Natural killer cell (primary cell): Measurements from ENCODE around the gene ELK4. TPM values are rescaled to one million over a fixed set of nuclear protein-coding genes. Genes with fewer than 3 reads are reported as not detected.
A peak's percentile ranks its signal among the peaks of the same experiment; 100 is the strongest.

Experiments used
- ATAC-seq, 3 donors: fragments of 150-1000 bp in 2 of 3; fragments of 200-7000 bp in 1 of 3; cut with Tn5 transposase; 1 replicate in 1 of 3; 2 replicates in 2 of 3; pipeline ENCODE4 v1.10.0; 2021; ENCODE audit warnings: mild to moderate bottlenecking in 2 of 3, moderate library complexity in 2 of 3
- DNase-seq, 2 donors: peaks; one replicate each; pipeline versions ENCODE4 v3.0.0 to v3.0.0-alpha.2; 2013 to 2021; ENCODE audit warnings: mixed read lengths in 1 of 2
- H3K27ac ChIP-seq: one replicate; pipeline ENCODE4 v1.5.1; 2013; ENCODE audit warnings: mild to moderate bottlenecking, low read length
- H3K27me3 ChIP-seq: one replicate; pipeline ENCODE4 v1.6.1; 2013; ENCODE audit warnings: low read length; ENCODE audit not compliant: control insufficient read depth, insufficient read depth
- H3K36me3 ChIP-seq: one replicate; pipeline ENCODE4 v1.6.1; 2013; ENCODE audit warnings: low read length; ENCODE audit not compliant: control insufficient read depth, insufficient read depth
- H3K4me1 ChIP-seq: one replicate; pipeline ENCODE4 v1.6.1; 2013; ENCODE audit warnings: low read length; ENCODE audit not compliant: control insufficient read depth, insufficient read depth
- H3K4me3 ChIP-seq: one replicate; pipeline ENCODE4 v1.5.1; 2013; ENCODE audit warnings: low read length
- H3K9me3 ChIP-seq: one replicate; pipeline ENCODE4 v1.6.1; 2013; ENCODE audit warnings: low read length; ENCODE audit not compliant: control insufficient read depth, insufficient read depth
- H3K27ac Mint-ChIP-seq, 2 donors: one replicate each; pipeline ENCODE4 v1.8.0; 2022; ENCODE audit warnings: mild to moderate bottlenecking in 2 of 2, mixed read lengths in 2 of 2, moderate library complexity in 1 of 2
- H3K27me3 Mint-ChIP-seq, 2 donors: one replicate each; pipeline ENCODE4 v1.8.0; 2022; ENCODE audit warnings: low read depth in 2 of 2, mixed read lengths in 2 of 2
- H3K36me3 Mint-ChIP-seq: one replicate; pipeline ENCODE4 v1.8.0; 2022; ENCODE audit warnings: mixed read lengths
- H3K4me1 Mint-ChIP-seq, 2 donors: one replicate each; pipeline ENCODE4 v1.8.0; 2022; ENCODE audit warnings: mixed read lengths in 2 of 2
- H3K4me3 Mint-ChIP-seq: one replicate; pipeline ENCODE4 v1.8.0; 2022; ENCODE audit warnings: mild to moderate bottlenecking, moderate library complexity, mixed read lengths
- H3K9me3 Mint-ChIP-seq, 2 donors: one replicate each; pipeline ENCODE4 v1.8.0; 2022; ENCODE audit warnings: mixed read lengths in 2 of 2
- CTCF ChIP-seq: fragments of 200-600 bp; IDR thresholded peaks from one replicate; pipeline ENCODE4 v1.8.0; 2022; ENCODE audit warnings: antibody characterized with exemption
- WGBS: methylation state at CpG from one replicate; pipeline ENCODE4 v1.1.7; 2013; ENCODE audit warnings: missing lambda C conversion rate; ENCODE audit not compliant: insufficient coverage; 5-methylcytosine and 5-hydroxymethylcytosine counted together
- intact Hi-C: fragments of 100-400 bp; cut with micrococcal nuclease; formaldehyde crosslinking; loops from one replicate; pipeline ENCODE4 v1.14.2; 2022
- total RNA-seq, 4 donors: library from RNA; stranded (reverse); fragments of 120-200 nt in 1 of 4; gene quantifications; one replicate each; pipeline versions ENCODE4 v1.2.3 to v1.2.4, GENCODE V29; 2013 to 2022

ELK4 gene
- total RNA-seq, 3 donors from 2014 or later (not counting 1 experiment from before 2014, with no cell fraction given): 107 to 155 (median 139) TPM

GRCh38 chr1:205591522-205592351 lies 40.1 kb downstream of the ELK4 start:
- no peaks in the 10 kb centered on the region for H3K27me3 ChIP-seq
- Mint-ChIP-seq H3K9me3 (no peaks in the 10 kb centered on the region), H3K4me3 (peak overlapping the region; percentile 79), H3K27me3 (peaks cover 0 to 3% of the 10 kb centered on the region in 2 donors), H3K36me3 (no peaks in the 10 kb centered on the region), H3K27ac (peak overlapping the region; percentile 68 to 85), H3K4me1 (peaks cover 13% of the 10 kb centered on the region in 2 donors)
- H3K9me3 ChIP-seq: no peaks in the 10 kb centered on the region
- peak; percentile 95 for TF ChIP-seq CTCF
- WGBS: under 1% methylated on average over 36 of the region's 40 CpGs
- ATAC-seq (peak; percentile 92 to 96 (median 94)), DNase-seq (peak; percentile 88 to 93)
- intact Hi-C loops: loop anchor here (1.0 to 5.0 kb wide), 4 partner anchors 41 to 386 kb away; partner anchors contain the start of gene ELK4
- peaks cover 27% of the 10 kb centered on the region for H3K4me1 ChIP-seq
- H3K4me3 ChIP-seq: peak overlapping the region; percentile 36
- peak overlapping the region; percentile 43 for H3K27ac ChIP-seq
- peaks cover 2% of the 10 kb centered on the region for H3K36me3 ChIP-seq

DNA sequence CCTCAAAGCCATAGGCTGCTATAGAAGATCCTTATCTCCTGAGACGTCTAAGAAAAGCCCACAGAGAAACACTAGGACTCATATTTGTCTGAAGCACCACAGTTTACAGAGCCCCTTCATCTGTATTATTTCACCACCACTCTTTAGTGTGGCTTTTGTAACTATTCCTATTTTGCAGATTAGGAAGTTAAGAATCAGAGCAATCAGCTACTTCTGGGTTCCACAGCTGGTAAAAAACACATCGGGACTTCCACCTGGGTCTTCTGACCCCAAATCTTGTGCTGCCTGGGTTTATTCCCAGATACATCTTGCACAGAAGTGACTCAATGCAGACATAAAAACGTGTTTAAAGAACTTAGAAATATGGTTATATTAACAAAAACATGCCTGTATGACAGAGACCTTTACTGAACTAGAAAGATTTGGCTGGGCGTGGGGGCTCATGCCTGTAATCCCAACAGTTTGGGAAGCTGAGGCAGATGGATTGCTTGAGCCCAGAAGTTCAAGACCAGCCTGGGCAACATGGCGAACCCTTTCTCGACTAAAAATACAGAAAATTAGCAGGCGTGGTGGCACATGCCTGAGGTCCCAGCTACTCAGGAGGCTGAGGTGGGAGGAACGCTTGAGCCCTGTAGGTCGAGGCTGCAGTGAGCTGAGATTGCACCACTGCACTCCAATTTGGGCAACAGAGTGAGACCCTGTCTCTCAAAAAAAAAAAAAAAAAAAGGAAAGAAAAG lies 40.9 kb downstream of the ELK4 start:
- peaks cover 13% of the 10 kb centered on the region in 2 donors for H3K4me1 Mint-ChIP-seq
- Histone ChIP-seq H3K27me3 (no peaks in the 10 kb centered on the region), H3K9me3 (no peaks in the 10 kb centered on the region), H3K27ac (no peak overlapping the region), H3K36me3 (no peaks in the 10 kb centered on the region), H3K4me1 (peaks cover 28% of the 10 kb centered on the region), H3K4me3 (no peak overlapping the region)
- no peak for ATAC-seq
- intact Hi-C loops: loop anchor here (5.0 kb wide), 1 partner anchor 386 kb away; no protein-coding TSS in a partner anchor
- H3K9me3 Mint-ChIP-seq: no peaks in the 10 kb centered on the region
- no peaks in the 10 kb centered on the region for H3K36me3 Mint-ChIP-seq
- peak overlapping the region; percentile 31 for H3K4me3 Mint-ChIP-seq
- TF ChIP-seq CTCF: no peak
- peak overlapping the region; percentile 68 to 85 for H3K27ac Mint-ChIP-seq
- WGBS: 69% methylated on average over 9 of the region's 9 CpGs
- H3K27me3 Mint-ChIP-seq: peaks cover 0 to 6% of the 10 kb centered on the region in 2 donors
- peak; percentile 3 to 17 for DNase-seq

DNA sequence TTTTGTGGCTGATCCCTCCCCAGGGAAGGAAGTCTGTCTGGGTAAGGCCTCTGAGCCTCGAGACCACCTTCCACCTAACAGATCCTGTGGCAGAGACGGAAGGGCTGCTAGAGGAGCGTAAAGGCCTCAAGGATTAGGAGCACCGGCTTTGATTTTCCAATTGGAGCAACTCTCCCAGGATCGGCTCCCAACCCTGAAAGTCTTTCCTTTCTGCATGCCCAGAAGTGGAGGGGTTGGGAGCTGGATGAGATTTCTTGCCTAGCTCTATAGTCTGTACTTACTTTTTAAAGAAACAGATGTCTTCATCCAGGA lies 41.4 kb downstream of the ELK4 start:
- H3K27ac Mint-ChIP-seq: peak overlapping the region in 1 of 2 donors; percentile 85
- no peaks in the 10 kb centered on the region for H3K36me3 Mint-ChIP-seq
- H3K27me3 Mint-ChIP-seq: peaks cover 0 to 7% of the 10 kb centered on the region in 2 donors
- peaks cover 13% of the 10 kb centered on the region in 2 donors for H3K4me1 Mint-ChIP-seq
- H3K27ac ChIP-seq: no peak overlapping the region
- H3K4me3 ChIP-seq: no peak overlapping the region
- 91% methylated on average over 5 of the region's 5 CpGs for WGBS
- no peaks in the 10 kb centered on the region for H3K27me3 ChIP-seq
- no peaks in the 10 kb centered on the region for H3K36me3 ChIP-seq
- peaks cover 32% of the 10 kb centered on the region for H3K4me1 ChIP-seq
- DNase-seq (no peak), ATAC-seq (no peak)
- no peak overlapping the region for H3K4me3 Mint-ChIP-seq
- TF ChIP-seq CTCF: no peak
- no peaks in the 10 kb centered on the region for H3K9me3 ChIP-seq
- intact Hi-C loops: loop anchor here (5.0 kb wide), 1 partner anchor 387 kb away; no protein-coding TSS in a partner anchor
- no peaks in the 10 kb centered on the region for H3K9me3 Mint-ChIP-seq
